NCI-H345 treated with DMSO at 0.1 percent for 48 hours (cell line): ENCODE data around the gene CRACDL.

Source experiments
- DNase-seq: peaks from one replicate; lab custom pipeline; 2025; ENCODE audit not compliant: unreplicated experiment; lab: John Stamatoyannopoulos, UW

Gene CRACDL

DNA sequence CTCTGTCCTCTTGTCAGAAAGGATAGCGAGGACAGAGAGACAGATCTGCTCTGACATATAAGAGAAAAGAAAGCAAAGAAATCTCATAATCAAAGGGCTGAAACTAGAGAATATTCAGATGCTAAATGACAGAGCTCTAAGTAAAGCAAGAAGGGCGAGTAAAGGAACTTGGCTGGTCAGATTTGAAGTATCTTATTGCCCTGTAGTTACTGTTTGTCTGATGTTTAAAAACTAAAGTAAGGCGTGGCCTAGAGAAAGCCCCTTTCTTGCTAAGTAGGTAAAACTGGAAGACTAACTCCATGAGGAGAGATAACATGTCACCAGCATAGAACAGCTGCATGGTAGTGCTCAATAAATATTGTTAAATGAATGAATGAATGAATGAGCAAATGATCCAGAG lies 70.0 kb downstream of the CRACDL start:
- no peak for DNase-seq

GRCh38 chr2:98861601-98862000 lies 74.4 kb downstream of the CRACDL start:
- DNase-seq = no peak

- DNase-seq = no peak
These were observed 76.7 kb downstream of the CRACDL start for GRCh38 chr2:98859323-98859722.

DNA sequence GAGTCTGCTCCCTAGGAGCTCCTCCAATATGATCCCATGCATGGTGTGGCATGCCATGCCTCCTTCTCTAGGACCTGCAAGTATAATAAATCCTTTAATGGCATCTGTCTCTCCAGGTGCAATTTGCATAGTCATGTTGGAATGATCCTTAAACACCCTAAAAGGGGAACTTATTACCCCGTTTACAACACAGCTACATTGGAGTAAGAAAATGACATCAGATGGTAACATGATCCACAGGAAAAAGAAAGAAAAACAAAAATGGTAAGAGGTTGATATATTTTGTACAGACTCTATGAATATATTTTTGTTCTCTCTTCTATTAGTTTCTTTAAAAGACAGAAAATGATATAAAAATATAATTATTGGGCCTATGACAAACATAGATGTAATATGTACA lies 79.0 kb downstream of the CRACDL start:
- no peak for DNase-seq

DNA sequence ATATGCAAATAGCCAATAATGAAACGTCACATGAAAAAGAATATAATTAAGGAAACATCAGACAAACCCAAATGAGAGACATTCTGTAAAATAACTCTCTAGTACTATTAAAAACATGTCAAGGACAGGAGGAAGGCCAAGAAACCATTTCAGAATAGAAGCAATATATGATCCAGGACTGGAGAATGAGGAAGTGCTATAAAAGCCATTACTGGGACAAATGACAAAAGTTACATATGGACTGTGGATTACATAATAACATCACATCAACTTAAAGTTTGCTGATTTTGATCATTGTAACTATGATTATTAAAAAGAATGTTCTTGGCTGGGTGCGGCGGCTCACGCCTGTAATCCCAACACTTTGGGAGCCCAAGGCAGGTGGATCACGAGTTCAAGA lies 81.3 kb downstream of the CRACDL start:
- no peak for DNase-seq

DNA sequence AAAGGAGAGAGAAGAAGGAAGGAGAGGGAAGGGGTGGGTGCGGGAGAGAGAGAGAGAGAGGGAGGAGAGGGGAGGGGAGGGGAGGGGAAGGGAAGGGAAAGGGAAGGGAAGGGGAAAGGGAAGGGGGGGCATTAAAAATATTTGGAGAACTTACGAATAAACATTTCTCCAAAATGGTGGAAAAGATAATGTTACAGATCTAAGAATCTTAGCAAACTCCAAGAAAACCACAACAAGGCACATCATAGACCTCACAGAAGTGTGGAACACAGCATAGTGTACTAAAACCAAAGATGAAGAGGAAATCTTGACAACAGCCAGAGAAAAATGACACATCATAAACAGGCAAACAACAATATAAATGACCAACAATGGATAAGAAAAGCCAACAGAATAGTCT lies 83.1 kb downstream of the CRACDL start:
- DNase-seq = no peak

DNA sequence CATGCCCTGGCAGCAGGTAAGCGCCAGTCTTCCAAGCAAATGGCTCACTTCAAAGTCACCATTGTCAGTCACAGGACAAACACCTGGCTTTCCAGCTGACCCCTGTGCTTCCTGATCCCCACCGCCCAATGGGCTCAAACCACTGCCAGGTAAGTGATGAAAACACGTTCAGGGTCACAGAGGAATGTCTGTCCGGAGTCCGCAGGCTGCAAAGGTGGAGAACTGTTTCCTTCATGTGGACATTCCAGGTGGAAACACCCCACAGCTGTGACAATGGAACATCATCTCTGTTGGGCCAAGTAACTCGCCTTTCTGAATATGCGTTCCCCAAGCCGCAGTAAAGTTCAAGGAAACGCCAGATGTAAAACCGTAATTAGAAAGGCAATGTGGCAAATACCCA lies 86.0 kb downstream of the CRACDL start:
- no peak for DNase-seq

GRCh38 chr2:98849113-98849512 lies 86.9 kb downstream of the CRACDL start:
- DNase-seq = no peak

- no peak for DNase-seq
These were observed 88.2 kb downstream of the CRACDL start for GRCh38 chr2:98847853-98848252.

DNA sequence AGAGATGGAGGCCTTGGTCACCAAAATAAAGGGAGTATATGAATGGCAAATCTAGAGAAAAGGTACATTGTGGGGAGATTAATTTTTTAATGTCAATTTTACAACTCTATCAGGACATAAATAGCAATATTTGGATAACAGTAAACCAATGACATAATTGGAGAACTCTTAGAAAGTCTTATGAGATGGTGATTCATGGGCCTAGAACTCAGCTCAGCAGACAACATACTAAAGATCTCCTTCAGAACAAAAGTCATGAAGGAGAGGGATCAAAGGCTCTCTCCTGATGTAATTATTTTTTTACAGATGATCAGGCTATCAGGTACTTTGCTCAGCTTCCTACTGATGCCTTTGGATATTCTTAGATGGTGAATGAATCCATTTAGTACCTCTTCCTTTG lies 90.0 kb downstream of the CRACDL start:
- no peak for DNase-seq

DNA sequence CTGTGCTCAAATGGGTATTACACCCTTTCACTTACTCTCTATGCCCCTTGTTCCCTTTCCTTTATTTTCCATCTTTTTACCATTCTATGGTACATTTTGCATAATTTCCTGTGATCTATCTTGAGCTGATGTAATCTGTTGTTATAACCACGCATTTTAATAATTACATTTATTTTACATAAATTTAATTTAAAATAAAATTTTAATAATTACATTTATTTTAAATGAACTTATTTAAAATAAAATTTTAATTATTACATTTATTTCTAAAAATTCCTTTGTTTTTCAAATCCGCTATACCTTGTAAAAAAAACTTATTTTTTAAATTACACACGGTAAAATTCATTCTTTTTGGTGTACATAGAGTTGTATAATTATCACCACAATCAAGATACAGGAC lies 93.9 kb downstream of the CRACDL start:
- no peak for DNase-seq

DNA sequence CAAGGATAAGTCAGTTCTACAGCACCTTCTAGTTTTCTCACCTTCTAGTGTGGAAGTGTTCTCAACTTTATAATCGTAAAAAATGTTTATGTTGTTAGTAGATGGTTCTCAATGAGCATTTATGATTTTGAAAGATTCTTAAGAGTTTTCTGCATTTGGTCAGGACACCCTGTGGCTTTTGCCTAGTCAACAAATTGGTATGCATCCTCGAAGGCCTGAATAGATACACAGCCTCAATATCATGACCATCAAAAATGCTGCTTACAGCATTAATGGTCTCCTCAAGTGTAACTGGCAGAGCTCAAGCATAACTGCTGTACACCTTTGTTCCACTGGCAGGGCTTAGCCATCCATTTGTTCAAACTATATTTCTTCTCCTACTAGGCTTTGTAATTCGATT lies 96.7 kb downstream of the CRACDL start:
- no peak for DNase-seq

GRCh38 chr2:98835831-98836385 lies 100.1 kb downstream of the CRACDL start:
- DNase-seq = no peak

- DNase-seq = no peak
These were observed 102.1 kb downstream of the CRACDL start for GRCh38 chr2:98833917-98834263.

GRCh38 chr2:98833172-98833916 lies 102.7 kb downstream of the CRACDL start:
- DNase-seq = no peak

- DNase-seq = no peak
These were observed 103.9 kb downstream of the CRACDL start for GRCh38 chr2:98832172-98832571.

DNA sequence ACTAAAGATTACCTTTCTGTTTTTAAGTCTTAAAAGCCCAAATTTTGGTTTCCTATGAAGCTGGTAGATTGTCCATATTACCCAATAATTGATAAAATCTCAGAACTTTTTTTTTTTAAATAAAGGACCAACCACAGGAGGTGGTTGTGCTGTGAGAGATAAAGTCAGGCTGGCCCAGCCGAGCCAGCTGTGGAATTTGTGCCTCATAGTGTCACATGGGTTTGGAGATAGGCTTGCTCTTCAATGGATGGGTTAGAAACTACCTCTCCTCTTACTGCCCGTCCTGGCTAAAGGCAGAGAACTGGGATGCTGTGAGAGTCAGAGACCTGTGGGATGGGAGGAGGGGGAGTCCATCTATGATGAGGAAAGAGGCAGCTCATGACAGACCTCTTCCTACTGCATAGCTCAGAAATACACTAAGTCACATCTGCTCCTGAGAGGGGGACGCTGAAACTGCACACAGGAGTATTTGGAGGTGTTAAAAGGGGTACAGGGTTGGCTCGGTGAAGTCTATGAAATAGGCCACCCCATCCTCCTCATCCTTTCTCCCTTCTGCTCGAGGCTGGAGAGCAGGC lies 105.4 kb downstream of the CRACDL start:
- no peak for DNase-seq

DNA sequence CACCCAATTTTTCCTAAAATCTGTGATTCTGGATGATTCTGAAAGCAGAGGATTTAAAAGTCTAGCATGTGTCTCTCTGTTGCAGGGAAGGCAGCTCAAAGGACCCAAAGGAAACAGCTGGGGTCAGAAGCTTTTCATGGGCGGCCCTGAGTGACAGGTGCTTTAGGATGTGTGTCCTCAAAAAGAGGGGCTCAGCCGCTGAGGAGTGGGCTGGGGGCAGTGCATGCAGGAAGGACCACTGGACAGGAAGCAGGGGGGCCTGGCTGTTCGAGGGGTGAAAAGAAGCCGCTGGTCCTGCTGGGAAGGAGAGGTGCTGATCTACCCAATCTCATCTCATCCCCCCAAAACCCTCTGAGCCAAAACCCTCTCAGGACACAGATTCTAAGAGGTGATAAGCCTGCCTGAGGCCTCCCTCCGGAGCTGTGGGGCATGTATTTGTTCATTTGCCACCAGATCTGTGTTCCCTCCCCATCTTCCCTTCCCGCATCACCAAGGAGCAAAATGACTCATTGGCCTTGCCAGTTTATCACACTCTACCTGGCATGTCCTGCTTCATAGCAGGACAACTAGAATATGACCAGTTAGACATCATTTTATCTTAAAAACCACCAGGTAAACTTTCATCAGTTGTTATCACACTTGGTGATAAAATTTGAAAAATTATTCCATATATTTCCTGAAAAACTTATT lies 106.3 kb downstream of the CRACDL start:
- no peak for DNase-seq

DNA sequence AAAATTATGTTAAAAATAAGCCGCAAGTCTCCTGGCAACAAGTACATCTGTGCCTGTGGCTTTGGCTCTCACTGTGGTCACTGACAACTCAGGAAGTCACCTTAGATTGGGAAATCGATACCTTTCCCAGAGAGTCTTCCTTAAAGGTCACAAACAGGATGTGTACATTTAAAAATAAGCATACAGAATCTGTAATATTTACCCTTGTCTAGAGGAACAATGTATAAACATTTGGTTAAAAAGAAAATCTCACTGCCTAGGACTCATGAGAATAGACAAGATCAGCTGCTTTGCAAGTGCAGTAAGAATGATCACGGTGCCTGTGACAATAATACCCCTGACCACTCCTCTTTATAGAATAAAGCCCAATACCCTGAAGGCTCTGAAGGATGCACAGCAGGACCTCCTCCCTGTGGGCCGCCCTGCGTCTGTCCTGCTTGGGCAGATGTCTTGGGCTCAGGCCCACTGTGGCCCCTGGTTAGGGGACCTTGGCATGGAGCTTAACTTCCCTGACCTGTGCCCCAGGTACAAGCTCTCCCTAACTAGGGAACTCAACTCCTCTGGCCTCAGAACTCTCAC lies 107.1 kb downstream of the CRACDL start:
- DNase-seq = no peak

GRCh38 chr2:98828369-98828744 lies 107.7 kb downstream of the CRACDL start:
- DNase-seq = no peak

GRCh38 chr2:98827625-98828368 lies 108.2 kb downstream of the CRACDL start:
- no peak for DNase-seq
